ENCODE measurements around the gene PAQR5.

DNA sequence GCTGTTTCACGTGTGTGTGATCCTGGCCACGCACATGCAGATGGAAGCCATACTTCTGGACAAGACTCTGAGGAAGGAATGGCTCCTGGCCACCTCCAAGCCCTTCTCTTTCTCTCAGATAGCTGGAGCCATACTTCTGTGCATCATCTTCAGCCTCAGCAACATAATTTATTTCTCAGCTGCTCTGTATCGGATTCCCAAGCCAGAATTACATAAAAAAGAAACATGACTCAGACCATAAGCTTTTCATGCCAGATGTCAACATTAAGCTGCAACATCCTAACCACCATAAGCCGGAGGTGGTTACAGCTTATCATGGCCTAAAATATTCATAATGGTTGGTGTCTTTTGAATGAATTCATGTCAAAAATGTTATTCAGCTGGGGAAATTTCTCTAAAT, 104.9 kb downstream of the PAQR5 start:
- TF ChIP-seq, protein P1, sequence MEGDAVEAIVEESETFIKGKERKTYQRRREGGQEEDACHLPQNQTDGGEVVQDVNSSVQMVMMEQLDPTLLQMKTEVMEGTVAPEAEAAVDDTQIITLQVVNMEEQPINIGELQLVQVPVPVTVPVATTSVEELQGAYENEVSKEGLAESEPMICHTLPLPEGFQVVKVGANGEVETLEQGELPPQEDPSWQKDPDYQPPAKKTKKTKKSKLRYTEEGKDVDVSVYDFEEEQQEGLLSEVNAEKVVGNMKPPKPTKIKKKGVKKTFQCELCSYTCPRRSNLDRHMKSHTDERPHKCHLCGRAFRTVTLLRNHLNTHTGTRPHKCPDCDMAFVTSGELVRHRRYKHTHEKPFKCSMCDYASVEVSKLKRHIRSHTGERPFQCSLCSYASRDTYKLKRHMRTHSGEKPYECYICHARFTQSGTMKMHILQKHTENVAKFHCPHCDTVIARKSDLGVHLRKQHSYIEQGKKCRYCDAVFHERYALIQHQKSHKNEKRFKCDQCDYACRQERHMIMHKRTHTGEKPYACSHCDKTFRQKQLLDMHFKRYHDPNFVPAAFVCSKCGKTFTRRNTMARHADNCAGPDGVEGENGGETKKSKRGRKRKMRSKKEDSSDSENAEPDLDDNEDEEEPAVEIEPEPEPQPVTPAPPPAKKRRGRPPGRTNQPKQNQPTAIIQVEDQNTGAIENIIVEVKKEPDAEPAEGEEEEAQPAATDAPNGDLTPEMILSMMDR (IDR thresholded peaks at IDR 0.05), result no peak
- no peak for TF ChIP-seq POLR2A (IDR thresholded peaks at IDR 0.05)
